HepG2 (cell line): ENCODE measurements around the gene CAPN3. TPM values are rescaled to one million over a fixed set of nuclear protein-coding genes. Genes with fewer than 3 reads are reported as not detected.
A peak's percentile ranks its signal among the peaks of the same experiment; 100 is the strongest.

Source experiments
- ATAC-seq: fragments of 200-7000 bp; cut with Tn5 transposase; 3 replicates; pipeline ENCODE4 v1.9.1; 2020; ENCODE audit warnings: mild to moderate bottlenecking, moderate library complexity
- BruUV-seq: library from RNA; stranded (reverse); fragments of 400-500 nt; replicated peaks from 2 replicates; lab custom pipeline; 2021; lab: Mats Ljungman, UMichigan
- CTCF ChIA-PET: fragments of 300-600 bp; formaldehyde crosslinking; extraction: SDS; loops from one replicate; lab custom pipeline; 2021; ENCODE audit warnings: low total read pairs, inconsistent platforms, low intra/inter-chr PET ratio; lab: Yijun Ruan, JAX
- POLR2A ChIA-PET: fragments of 350-600 bp; sonication (Branson Sonifier 250); formaldehyde crosslinking; loops from one replicate; lab custom pipeline; 2020; ENCODE audit warnings: antibody characterized with exemption, inconsistent platforms; lab: Yijun Ruan, JAX
- DNase-seq: peaks from one replicate; pipeline ENCODE4 v3.0.0-alpha.2; 2015; ENCODE audit warnings: low spot score
- FAIRE-seq: peaks from 3 replicates; lab custom pipeline; 2011; peaks lifted over from hg19 to GRCh38; lab: Jason Lieb, UNC
- H2AFZ ChIP-seq: one replicate; pipeline ENCODE4 v1.6.1; 2011; ENCODE audit warnings: low read length, inconsistent platforms
- H3K27ac ChIP-seq: fragments of 300-600 bp; 3 replicates; pipeline ENCODE4 v1.8.0; 2011; ENCODE audit warnings: mixed run types, mild to moderate bottlenecking, mixed read lengths, low read length, inconsistent platforms; ENCODE audit not compliant: insufficient read depth; ENCODE audit errors: extremely low read length
- H3K27me3 ChIP-seq, 2 experiments: fragments of 200-600 bp in 1 of 2; 2 replicates in 1 of 2; 3 replicates in 1 of 2; pipeline versions ENCODE4 v1.6.0 to v1.8.0; 2011; ENCODE audit warnings: low read length in 2 of 2, mild to moderate bottlenecking in 2 of 2, moderate library complexity in 2 of 2, inconsistent platforms in 1 of 2; ENCODE audit not compliant: insufficient read depth in 2 of 2, control insufficient read depth in 1 of 2
- H3K36me3 ChIP-seq, 2 experiments: fragments of 200-600 bp in 1 of 2; replicated peaks in 1 of 2; 2 replicates in 1 of 2; 3 replicates in 1 of 2; pipeline versions ENCODE4 v1.5.1 to v1.8.0; 2011; ENCODE audit warnings: low read length in 2 of 2, inconsistent platforms in 1 of 2; ENCODE audit not compliant: insufficient read depth in 2 of 2, control insufficient read depth in 1 of 2
- H3K4me1 ChIP-seq: 2 replicates; pipeline ENCODE4 v1.5.1; 2012; ENCODE audit warnings: low read length, inconsistent platforms; ENCODE audit not compliant: insufficient read depth
- H3K4me2 ChIP-seq: 2 replicates; pipeline ENCODE4 v1.6.0; 2011; ENCODE audit warnings: low read depth, low read length, inconsistent platforms
- H3K4me3 ChIP-seq, 3 experiments: fragments of 200-600 bp in 1 of 3; sonication (generic), shearing (Covaris generic) in 1 of 3; replicated peaks in 1 of 3; 2 replicates each; pipeline ENCODE4 v1.5.1; 2011 to 2016; ENCODE audit warnings: low read length in 3 of 3, inconsistent platforms in 2 of 3, low read depth in 2 of 3, mild to moderate bottlenecking in 2 of 3, control low read depth in 1 of 3, mixed read lengths in 1 of 3; ENCODE audit not compliant: insufficient read depth in 1 of 3
- H3K79me2 ChIP-seq: one replicate; pipeline ENCODE4 v1.6.1; 2011; ENCODE audit warnings: low read length, inconsistent platforms; ENCODE audit not compliant: insufficient read depth
- H3K9ac ChIP-seq: 2 replicates; pipeline ENCODE4 v1.6.0; 2011; ENCODE audit warnings: mild to moderate bottlenecking, low read depth, low read length, inconsistent platforms; ENCODE audit not compliant: insufficient read depth
- H3K9me3 ChIP-seq: 2 replicates; pipeline ENCODE4 v1.5.1; 2012; ENCODE audit warnings: mild to moderate bottlenecking, low read length
- H4K20me1 ChIP-seq: 2 replicates; pipeline ENCODE4 v1.6.0; 2011; ENCODE audit warnings: inconsistent platforms, mild to moderate bottlenecking, low read length, moderate library complexity; ENCODE audit not compliant: insufficient read depth
- FOXO4 ChIP-seq: sonication (generic); formaldehyde crosslinking; conservative IDR thresholded peaks from 2 replicates; pipeline ENCODE4 v1.8.1; 2023; ENCODE audit warnings: missing genetic modification reagents
- MAFF ChIP-seq: IDR thresholded peaks from 2 replicates; pipeline ENCODE4 v1.6.1; 2011; ENCODE audit warnings: low read depth, low read length, improper control_type of control experiment
- MAFK ChIP-seq, 2 experiments: IDR thresholded peaks in 1 of 2; conservative IDR thresholded peaks in 1 of 2; 2 replicates each; pipeline ENCODE4 v1.6.1; 2011; ENCODE audit warnings: improper control_type of control experiment in 2 of 2, low read length in 2 of 2
- NPAS2 ChIP-seq: sonication (generic); formaldehyde crosslinking; IDR thresholded peaks from 2 replicates; pipeline ENCODE4 v1.8.0; 2022; ENCODE audit warnings: mild to moderate bottlenecking, missing genetic modification reagents, borderline replicate concordance
- WGBS: methylation state at CpG from one replicate; pipeline ENCODE4 v1.1.6; 2017; ENCODE audit warnings: low lambda C conversion rate; 5-methylcytosine and 5-hydroxymethylcytosine counted together
- in situ Hi-C: cut with HindIII; loops from 2 replicates; pipeline ENCODE4 v1.10.0; 2017; ENCODE audit warnings: low pct_unique_long_range_greater_than_20kb; ENCODE audit not compliant: extremely low pct_ligation_motif_present
- intact Hi-C: fragments of 100-400 bp; cut with micrococcal nuclease; formaldehyde crosslinking; loops from one replicate; pipeline ENCODE4 v1.10.0; 2022; ENCODE audit not compliant: unreplicated experiment
- polyA plus RNA-seq, 8 experiments: library from polyadenylated mRNA; depleted of rRNA in 3 of 8; stranded (reverse) in 7 of 8; unstranded in 1 of 8; fragments of >200 nt; fragmentation: Illumina TruSeq in 4 of 8; extraction: Trizol in 4 of 8; gene quantifications; 2 replicates each; pipeline versions ENCODE4 v1.2.1 to v1.2.3, GENCODE V29; 2011 to 2016; ENCODE audit warnings: low read depth in 4 of 8, missing spikeins in 1 of 8, mixed read lengths in 1 of 8; ENCODE audit not compliant: insufficient read depth in 1 of 8
- total RNA-seq, 5 experiments: library from RNA; depleted of rRNA; stranded (reverse); fragments of >200 nt; fragmentation: Illumina TruSeq; extraction: Trizol; gene quantifications; 2 replicates each; pipeline ENCODE4 v1.2.3, GENCODE V29; 2016; ENCODE audit warnings: low read depth in 1 of 5

The CAPN3 gene
- total and polyA plus RNA-seq, 2 of the 13 experiments (the other 11 are each of a cell fraction or from before 2014, with no cell fraction given): 1.3 to 4.6 TPM

GRCh38 chr15:42344763-42345162 lies 14.5 kb upstream of the CAPN3 start:
- peaks cover 0 to 1% of the 10 kb centered on the region in 2 experiments; a peak in 1 of 5 replicates for H3K36me3 ChIP-seq
- no peak for FAIRE-seq
- H3K27me3 ChIP-seq: no peaks in the 10 kb centered on the region
- no peaks in the 10 kb centered on the region for H3K4me1 ChIP-seq
- TF ChIP-seq FOXO4 (CRISPR knock-in tag): no peak
- TF ChIP-seq, all 625 proteins: peak for 0
- no peak overlapping the region for H2AFZ ChIP-seq
- intact Hi-C loops: no loop called here
- ChIA-PET CTCF (no interaction called here), POLR2A (no interaction called here)
- H3K9me3 ChIP-seq: no peaks in the 10 kb centered on the region
- H3K79me2 ChIP-seq: no peaks in the 10 kb centered on the region
- no peak overlapping the region for H3K27ac ChIP-seq
- no peak overlapping the region for H3K4me3 ChIP-seq
- H4K20me1 ChIP-seq: no peaks in the 10 kb centered on the region
- H3K4me2 ChIP-seq: no peak overlapping the region
- H3K9ac ChIP-seq: no peak overlapping the region
- WGBS: 88% methylated on average over 5 of the region's 5 CpGs
- in situ Hi-C loops: no loop called here
- ATAC-seq (no peak), DNase-seq (no peak)
- no TSS peak for BruUV-seq

GRCh38 chr15:42345504-42345903 lies 13.8 kb upstream of the CAPN3 start:
- Histone ChIP-seq H3K79me2 (no peaks in the 10 kb centered on the region), H3K4me1 (no peaks in the 10 kb centered on the region), H3K36me3 (peaks cover 0 to 1% of the 10 kb centered on the region in 2 experiments; a peak in 1 of 5 replicates), H3K9ac (no peak overlapping the region), H3K4me3 (no peak overlapping the region), H3K27ac (no peak overlapping the region), H3K27me3 (no peaks in the 10 kb centered on the region), H3K9me3 (no peaks in the 10 kb centered on the region), H3K4me2 (no peak overlapping the region), H4K20me1 (no peaks in the 10 kb centered on the region), H2AFZ (no peak overlapping the region)
- ATAC-seq (no peak), FAIRE-seq (no peak), DNase-seq (no peak)
- ChIA-PET CTCF (no interaction called here), POLR2A (no interaction called here)
- in situ Hi-C loops (no loop called here), intact Hi-C loops (no loop called here)
- 90% methylated on average over 3 of the region's 3 CpGs for WGBS
- TF ChIP-seq MAFK (conservative IDR thresholded peaks at IDR 0.05 in 1 of 2, IDR thresholded peaks at IDR 0.05 in 1 of 2; ENCODE audit: low read length in 2 of 2) (peak; percentile 78 to 93), NPAS2 (CRISPR knock-in tag) (no peak), MAFF (peak; percentile 84)
- BruUV-seq: no TSS peak
